Transverse colon (tissue), 4 donors: ENCODE results near the gene SLPI. TPM values are rescaled to one million over a fixed set of nuclear protein-coding genes. Genes with fewer than 3 reads are reported as not detected.

Experiments used
- DNase-seq: peaks from one replicate; pipeline ENCODE4 v3.0.0-alpha.2; 2019
- H3K27ac ChIP-seq, 4 donors: fragments of 200-600 bp; sonication (generic); 2 replicates each; pipeline ENCODE4 v1.5.1; 2016 to 2018; ENCODE audit warnings: inconsistent platforms in 4 of 4
- H3K27me3 ChIP-seq: fragments of 200-600 bp; sonication (generic); 2 replicates; pipeline ENCODE4 v1.5.1; 2017; ENCODE audit warnings: inconsistent platforms
- H3K36me3 ChIP-seq, 4 donors: fragments of 200-600 bp; sonication (generic); 2 replicates each; pipeline ENCODE4 v1.5.1; 2017 to 2019; ENCODE audit warnings: inconsistent platforms in 4 of 4
- H3K4me1 ChIP-seq, 4 donors: fragments of 200-600 bp; sonication (generic); 2 replicates each; pipeline ENCODE4 v1.5.1; 2017 to 2020; ENCODE audit warnings: inconsistent platforms in 4 of 4
- H3K4me3 ChIP-seq, 4 donors: fragments of 200-600 bp; sonication (generic); 1 replicate in 1 of 4; 2 replicates in 3 of 4; pipeline versions ENCODE4 v1.5.1 to v1.6.1; 2017 to 2019; ENCODE audit warnings: inconsistent platforms in 4 of 4
- H3K9me3 ChIP-seq, 2 donors: fragments of 200-600 bp; sonication (generic); 2 replicates each; pipeline ENCODE4 v1.5.1; 2017 to 2019; ENCODE audit warnings: inconsistent platforms in 2 of 2
- EP300 ChIP-seq: sonication (generic); formaldehyde crosslinking; IDR thresholded peaks from one replicate; pipeline ENCODE4 v1.6.1; 2017; ENCODE audit warnings: antibody characterized with exemption, low read depth
- POLR2A ChIP-seq: fragments of 450-650 bp; IDR thresholded peaks from one replicate; pipeline ENCODE4 v1.6.1; 2016; ENCODE audit warnings: antibody characterized with exemption, mild to moderate bottlenecking, moderate library complexity
- POLR2AphosphoS5 ChIP-seq, 3 donors: sonication (generic); formaldehyde crosslinking; IDR thresholded peaks; one replicate each; pipeline ENCODE4 v1.6.1; 2016; ENCODE audit warnings: antibody characterized with exemption in 3 of 3
- WGBS, 2 donors: methylation state at CpG; one replicate each; pipeline ENCODE4 v1.1.5; 2018; ENCODE audit warnings: low coverage in 1 of 2; 5-methylcytosine and 5-hydroxymethylcytosine counted together
- in situ Hi-C, 4 donors: fragments of 200-750 bp; cut with MboI; loops; one replicate each; pipeline versions ENCODE4 v1.15.0 to v1.15.1; 2017; ENCODE audit warnings: low sequenced_read_pairs in 3 of 4, low pct_ligation_motif_present in 1 of 4, low pct_unique_long_range_greater_than_20kb in 1 of 4
- intact Hi-C: fragments of 100-400 bp; cut with DNase I; formaldehyde crosslinking; loops from one replicate; pipeline ENCODE4 v1.15.1; 2023; ENCODE audit warnings: low total_unique reads
- total RNA-seq, 4 donors: library from RNA; depleted of rRNA; stranded (reverse); fragments of >200 nt; gene quantifications; one replicate each; pipeline ENCODE4 v1.1.0, GENCODE V29; 2016
- TF ChIP-seq, protein P1 (sequence below), 5 experiments: fragments of 200-600 bp in 3 of 5; fragments of 450-650 bp in 2 of 5; sonication (generic) in 3 of 5; IDR thresholded peaks; 1 replicate in 2 of 5; 2 replicates in 3 of 5; pipeline ENCODE4 v1.5.1; 2016 to 2017; ENCODE audit warnings: antibody characterized with exemption in 5 of 5, inconsistent platforms in 3 of 5, mild to moderate bottlenecking in 2 of 5, moderate library complexity in 1 of 5

SLPI gene
- total RNA-seq, 4 donors from 2014 or later: 16.1 to 90.3 (median 48.2) TPM

DNA sequence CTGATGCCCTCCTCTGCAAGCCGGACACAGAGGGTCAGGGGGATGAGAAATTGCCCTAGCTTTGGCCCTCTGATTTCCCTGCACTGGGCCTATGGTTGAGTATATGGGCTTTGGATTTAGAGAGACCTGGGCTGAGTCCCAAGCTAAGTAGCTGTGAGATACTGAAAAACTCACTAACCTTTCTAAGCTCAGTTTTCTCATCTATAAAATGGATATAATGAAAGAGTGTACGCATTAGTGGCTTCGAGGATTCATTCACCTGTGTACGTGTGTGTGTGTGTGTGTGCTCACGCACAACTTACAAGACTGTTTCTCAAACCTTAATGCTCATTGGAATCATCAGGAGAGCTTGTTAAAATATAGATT lies 39.6 kb upstream of the SLPI start:
- TF ChIP-seq, protein P1, sequence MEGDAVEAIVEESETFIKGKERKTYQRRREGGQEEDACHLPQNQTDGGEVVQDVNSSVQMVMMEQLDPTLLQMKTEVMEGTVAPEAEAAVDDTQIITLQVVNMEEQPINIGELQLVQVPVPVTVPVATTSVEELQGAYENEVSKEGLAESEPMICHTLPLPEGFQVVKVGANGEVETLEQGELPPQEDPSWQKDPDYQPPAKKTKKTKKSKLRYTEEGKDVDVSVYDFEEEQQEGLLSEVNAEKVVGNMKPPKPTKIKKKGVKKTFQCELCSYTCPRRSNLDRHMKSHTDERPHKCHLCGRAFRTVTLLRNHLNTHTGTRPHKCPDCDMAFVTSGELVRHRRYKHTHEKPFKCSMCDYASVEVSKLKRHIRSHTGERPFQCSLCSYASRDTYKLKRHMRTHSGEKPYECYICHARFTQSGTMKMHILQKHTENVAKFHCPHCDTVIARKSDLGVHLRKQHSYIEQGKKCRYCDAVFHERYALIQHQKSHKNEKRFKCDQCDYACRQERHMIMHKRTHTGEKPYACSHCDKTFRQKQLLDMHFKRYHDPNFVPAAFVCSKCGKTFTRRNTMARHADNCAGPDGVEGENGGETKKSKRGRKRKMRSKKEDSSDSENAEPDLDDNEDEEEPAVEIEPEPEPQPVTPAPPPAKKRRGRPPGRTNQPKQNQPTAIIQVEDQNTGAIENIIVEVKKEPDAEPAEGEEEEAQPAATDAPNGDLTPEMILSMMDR (IDR thresholded peaks at IDR 0.05): peak in 1 of 5 experiments; percentile 24
- TF ChIP-seq EP300: no peak
- intact Hi-C loops (loop anchor here (10.0 kb wide), 1 partner anchor 239 kb away; no protein-coding TSS in a partner anchor), in situ Hi-C loops (loop anchor here in 2 of 4 donors (25.0 kb wide), 3 partner anchors 182 to 282 kb away; partner anchors contain the start of genes KCNS1 (in 1 of the 2), WFDC12 (in 1 of the 2) and WFDC5 (in 1 of the 2))
- Histone ChIP-seq H3K4me1 (peaks cover 0 to 18% (median 10%) of the 10 kb centered on the region in 4 donors), H3K27ac (no peak overlapping the region), H3K36me3 (no peaks in the 10 kb centered on the region), H3K9me3 (no peaks in the 10 kb centered on the region), H3K4me3 (peak overlapping the region in 2 of 4 donors; percentile 56 to 60), H3K27me3 (peaks cover 21% of the 10 kb centered on the region)
- no peak for DNase-seq
- 55 to 67% methylated on average over 4 to 5 of the region's 5 CpGs for WGBS, 2 donors

DNA sequence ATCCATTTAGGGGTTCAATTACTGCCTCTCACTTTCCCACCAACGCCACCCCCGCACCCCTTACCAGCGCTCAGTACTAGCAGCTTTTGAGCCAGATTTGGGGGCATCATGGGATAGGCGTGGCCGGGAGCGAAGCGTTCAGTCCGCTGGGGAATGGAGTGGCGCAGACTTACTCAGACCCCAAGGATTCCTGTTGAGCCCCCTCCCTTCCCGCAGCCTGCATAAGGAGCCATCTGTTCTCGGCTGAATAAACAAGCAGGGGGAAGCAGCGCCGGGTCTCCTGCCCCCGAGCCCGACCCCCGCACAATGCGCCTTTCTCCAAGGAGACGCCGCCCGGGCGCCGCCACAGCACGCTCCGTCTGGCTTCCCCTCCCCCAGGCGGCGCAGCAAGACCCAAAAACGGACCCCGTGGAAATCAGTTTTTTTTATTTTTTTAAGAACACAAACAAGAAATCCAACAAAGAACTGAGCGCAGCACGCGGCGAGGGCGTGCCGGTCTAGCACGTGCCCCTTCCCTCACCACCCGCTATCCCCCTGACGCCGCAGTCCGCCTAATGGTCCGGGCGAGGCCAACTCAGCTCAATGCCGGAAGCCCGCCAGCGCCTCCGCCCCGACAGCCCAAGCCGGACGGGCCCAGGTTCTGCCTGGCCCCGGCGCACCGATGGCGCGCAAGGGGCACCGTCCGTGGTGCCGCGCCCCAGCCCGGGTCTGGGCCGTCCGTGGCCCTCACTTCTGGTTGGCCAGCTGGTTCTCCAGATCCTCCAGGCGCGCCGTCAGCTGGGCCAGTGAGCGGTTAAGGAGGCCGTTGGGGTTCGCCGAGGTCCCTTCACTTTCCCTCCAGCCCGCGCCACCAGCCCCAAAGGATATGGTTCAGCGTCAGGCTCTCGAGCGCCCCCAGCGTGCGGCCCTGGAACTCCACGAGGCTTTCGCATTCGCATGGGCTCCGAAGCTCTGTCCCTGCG lies 39.0 kb upstream of the SLPI start:
- peak; percentile 89 for DNase-seq
- peaks cover 0 to 18% (median 10%) of the 10 kb centered on the region in 4 donors for H3K4me1 ChIP-seq
- H3K4me3 ChIP-seq: peak overlapping the region; percentile 36 to 60 (median 50)
- in situ Hi-C loops: loop anchor here in 2 of 4 donors (25.0 kb wide), 3 partner anchors 181 to 281 kb away; partner anchors contain the start of genes KCNS1 (in 1 of the 2), WFDC12 (in 1 of the 2) and WFDC5 (in 1 of the 2)
- 6 to 13% methylated on average over 9 to 63 of the region's 79 CpGs for WGBS, 2 donors
- intact Hi-C loops: loop anchor here (10.0 kb wide), 1 partner anchor 239 kb away; no protein-coding TSS in a partner anchor
- no peaks in the 10 kb centered on the region for H3K9me3 ChIP-seq
- peaks cover 21% of the 10 kb centered on the region for H3K27me3 ChIP-seq
- H3K36me3 ChIP-seq: no peaks in the 10 kb centered on the region
- TF ChIP-seq POLR2AphosphoS5 (IDR thresholded peaks at IDR 0.05): peak in 1 of 3 donors; percentile 18
- TF ChIP-seq, protein P1 (IDR thresholded peaks at IDR 0.05): peak; percentile 88 to 99 (median 97)
- TF ChIP-seq POLR2A: no peak
- no peak for TF ChIP-seq EP300
- peak overlapping the region; percentile 36 to 65 (median 48) for H3K27ac ChIP-seq

DNA sequence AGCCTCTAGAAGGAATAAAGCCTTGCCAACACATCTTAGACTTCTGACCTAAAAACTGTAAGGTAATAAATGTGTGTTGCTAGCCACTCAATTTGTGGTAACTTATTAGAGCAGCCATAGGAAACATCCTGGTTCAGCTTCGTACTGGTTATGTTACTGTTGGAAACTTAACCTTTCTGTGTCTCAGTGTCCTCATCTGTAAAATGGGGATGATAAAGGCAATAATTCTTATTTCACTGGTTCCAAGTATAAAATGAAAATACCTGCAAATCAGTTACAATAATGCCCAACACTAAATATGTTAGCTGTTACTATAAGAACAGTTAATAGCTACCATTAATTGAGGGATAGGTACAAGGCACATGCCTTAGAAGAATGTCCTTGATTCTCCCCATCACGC lies 38.0 kb upstream of the SLPI start:
- no peaks in the 10 kb centered on the region for H3K9me3 ChIP-seq
- TF ChIP-seq POLR2A (no peak), EP300 (no peak), POLR2AphosphoS5 (IDR thresholded peaks at IDR 0.05) (no peak)
- TF ChIP-seq, protein P1 (IDR thresholded peaks at IDR 0.05): no peak
- peaks cover 15% of the 10 kb centered on the region for H3K27me3 ChIP-seq
- no peaks in the 10 kb centered on the region for H3K36me3 ChIP-seq
- in situ Hi-C loops (loop anchor here in 2 of 4 donors (25.0 kb wide), 3 partner anchors 180 to 280 kb away; partner anchors contain the start of genes KCNS1 (in 1 of the 2), WFDC12 (in 1 of the 2) and WFDC5 (in 1 of the 2)), intact Hi-C loops (loop anchor here (10.0 kb wide), 1 partner anchor 238 kb away; no protein-coding TSS in a partner anchor)
- peaks cover 0 to 18% (median 10%) of the 10 kb centered on the region in 4 donors for H3K4me1 ChIP-seq
- WGBS, 2 donors: 74 to 79% methylated on average over 2 of the region's 2 CpGs
- no peak overlapping the region for H3K27ac ChIP-seq
- no peak overlapping the region for H3K4me3 ChIP-seq
- no peak for DNase-seq

DNA sequence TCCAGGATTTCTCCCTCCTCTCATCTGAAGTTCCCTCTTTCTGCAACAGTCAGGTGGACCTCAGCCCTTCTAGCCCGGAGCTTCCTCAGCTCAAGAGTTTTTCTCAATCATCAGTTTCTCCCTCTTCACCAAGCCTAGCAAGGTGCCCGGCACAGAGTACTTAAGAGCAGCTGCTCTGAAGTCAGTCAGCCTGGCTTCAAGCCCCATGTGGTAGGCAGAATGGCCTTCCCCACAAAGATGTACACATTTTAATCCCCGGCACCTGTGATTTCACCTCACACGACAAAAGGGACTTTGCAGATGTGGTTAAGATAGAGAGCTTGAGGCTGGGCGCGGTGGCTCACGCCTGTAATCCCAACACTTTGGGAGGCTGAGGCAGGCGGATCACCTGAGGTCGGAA lies 37.2 kb upstream of the SLPI start:
- TF ChIP-seq POLR2A (no peak), POLR2AphosphoS5 (IDR thresholded peaks at IDR 0.05) (no peak), EP300 (no peak)
- TF ChIP-seq, protein P1 (IDR thresholded peaks at IDR 0.05): no peak
- WGBS, 2 donors: 50 to 87% methylated on average over 1 to 9 of the region's 9 CpGs
- intact Hi-C loops: loop anchor here (10.0 kb wide), 1 partner anchor 237 kb away; no protein-coding TSS in a partner anchor
- Histone ChIP-seq H3K27ac (no peak overlapping the region), H3K27me3 (peaks cover 13% of the 10 kb centered on the region), H3K36me3 (no peaks in the 10 kb centered on the region), H3K4me3 (no peak overlapping the region), H3K4me1 (peaks cover 0 to 18% (median 10%) of the 10 kb centered on the region in 4 donors), H3K9me3 (no peaks in the 10 kb centered on the region)
- no peak for DNase-seq
- in situ Hi-C loops: loop anchor here in 2 of 4 donors (25.0 kb wide), 3 partner anchors 179 to 279 kb away; partner anchors contain the start of genes KCNS1 (in 1 of the 2), WFDC12 (in 1 of the 2) and WFDC5 (in 1 of the 2)
